OCI-LY7 (cell line): Measurements from ENCODE around the gene DDB1. TPM values are rescaled to one million over a fixed set of nuclear protein-coding genes. Genes with fewer than 3 reads are reported as not detected.

Source experiments
- BruUV-seq: library from RNA; stranded (reverse); fragments of 400-500 nt; replicated peaks from 2 replicates; lab custom pipeline; 2021; lab: Mats Ljungman, UMichigan
- CTCF ChIA-PET: fragments of 300-600 bp; sonication (Branson Sonifier 250); formaldehyde crosslinking; loops from one replicate; lab custom pipeline; 2022; ENCODE audit warnings: antibody characterized with exemption; ENCODE audit not compliant: unreplicated experiment; lab: Charles Lee
- POLR2A ChIA-PET: fragments of 300-600 bp; sonication (Branson Sonifier 250); formaldehyde crosslinking; loops from one replicate; lab custom pipeline; 2022; ENCODE audit warnings: antibody characterized with exemption; lab: Charles Lee
- DNase-seq: peaks from one replicate; pipeline ENCODE4 v3.0.0-alpha.2; 2015; ENCODE audit warnings: low spot score
- H2AFZ ChIP-seq: fragments of 200-600 bp; sonication (generic), shearing (Covaris generic); 2 replicates; pipeline ENCODE4 v1.6.1; 2014; ENCODE audit warnings: mild to moderate bottlenecking, antibody characterized with exemption, low read length, moderate library complexity
- H3K27ac ChIP-seq: fragments of 200-600 bp; sonication (generic); 2 replicates; pipeline ENCODE4 v1.5.1; 2014; ENCODE audit warnings: mixed run types, low read depth, mild to moderate bottlenecking, moderate library complexity, low read length, inconsistent platforms; ENCODE audit not compliant: poor library complexity, severe bottlenecking
- H3K36me3 ChIP-seq: fragments of 200-600 bp; sonication (generic); 2 replicates; pipeline ENCODE4 v1.6.1; 2014; ENCODE audit warnings: mild to moderate bottlenecking, antibody characterized with exemption, low read length, moderate library complexity, mixed read lengths; ENCODE audit not compliant: insufficient read depth
- H3K4me1 ChIP-seq: fragments of 200-600 bp; sonication (generic); 2 replicates; pipeline ENCODE4 v1.5.1; 2014; ENCODE audit warnings: mild to moderate bottlenecking, low read length; ENCODE audit not compliant: insufficient read depth, poor library complexity, severe bottlenecking
- H3K4me2 ChIP-seq: fragments of 200-600 bp; sonication (generic); 2 replicates; pipeline ENCODE4 v1.6.1; 2014; ENCODE audit warnings: mild to moderate bottlenecking, low read length
- H3K4me3 ChIP-seq: fragments of 200-600 bp; sonication (generic); 2 replicates; pipeline ENCODE4 v1.5.1; 2014; ENCODE audit warnings: mild to moderate bottlenecking, low read depth, low read length; ENCODE audit not compliant: poor library complexity, severe bottlenecking
- H3K79me2 ChIP-seq: fragments of 200-600 bp; sonication (generic); 2 replicates; pipeline ENCODE4 v1.6.1; 2016; ENCODE audit warnings: low read depth, mild to moderate bottlenecking, low read length, moderate library complexity, mixed read lengths; ENCODE audit not compliant: insufficient read depth
- H3K9me2 ChIP-seq: fragments of 200-600 bp; sonication (generic); 2 replicates; pipeline ENCODE4 v1.6.1; 2016; ENCODE audit warnings: mild to moderate bottlenecking, low read length, mixed read lengths; ENCODE audit not compliant: insufficient read depth
- H3K9me3 ChIP-seq: fragments of 200-600 bp; sonication (generic); 2 replicates; pipeline ENCODE4 v1.6.1; 2014; ENCODE audit warnings: mild to moderate bottlenecking, mixed run types, low read length, mixed read lengths
- H4K20me1 ChIP-seq: fragments of 200-600 bp; sonication (generic); 2 replicates; pipeline ENCODE4 v1.6.1; 2014; ENCODE audit warnings: mild to moderate bottlenecking, antibody characterized with exemption, low read length, moderate library complexity, mixed read lengths; ENCODE audit not compliant: insufficient read depth
- CTCF ChIP-seq: fragments of 200-600 bp; sonication (generic); conservative IDR thresholded peaks from 2 replicates; pipeline ENCODE4 v1.5.1; 2014; ENCODE audit warnings: mild to moderate bottlenecking, antibody characterized with exemption, low read length, moderate library complexity, mixed read lengths
- EZH2phosphoT487 ChIP-seq: fragments of 200-600 bp; sonication (generic); IDR thresholded peaks from 2 replicates; pipeline ENCODE4 v1.6.1; 2018; ENCODE audit warnings: low read depth, borderline replicate concordance, mild to moderate bottlenecking, mixed run types, antibody characterized with exemption, low read length, moderate library complexity, mixed read lengths
- intact Hi-C: fragments of 100-400 bp; cut with micrococcal nuclease; formaldehyde crosslinking; loops from one replicate; pipeline ENCODE4 v1.10.0; 2022; ENCODE audit not compliant: unreplicated experiment
- total RNA-seq, 2 experiments: library from RNA; depleted of rRNA in 1 of 2; stranded (reverse); fragments of >200 nt in 1 of 2; shearing (Covaris generic) in 1 of 2; gene quantifications; 2 replicates each; pipeline ENCODE4 v1.2.3, GENCODE V29; 2014 to 2022

Gene DDB1
- total RNA-seq, 2 experiments from 2014 or later: 194 to 225 TPM

- no peak overlapping the region for H2AFZ ChIP-seq
- peaks cover 89% of the 10 kb centered on the region for H3K36me3 ChIP-seq
- no peak overlapping the region for H3K27ac ChIP-seq
- no peaks in the 10 kb centered on the region for H3K79me2 ChIP-seq
- intact Hi-C loops: no loop called here
- DNase-seq: no peak
- no peaks in the 10 kb centered on the region for H3K4me1 ChIP-seq
- no peaks in the 10 kb centered on the region for H4K20me1 ChIP-seq
- H3K4me3 ChIP-seq: no peak overlapping the region
- no peaks in the 10 kb centered on the region for H3K9me2 ChIP-seq
- ChIA-PET POLR2A (interaction anchor here (2.4 kb wide), 1 partner anchor 17 kb away, joined by 7 read pairs; no protein-coding TSS in a partner anchor), CTCF (no interaction called here)
- H3K9me3 ChIP-seq: peaks cover 24% of the 10 kb centered on the region; the same call in 1 of the 2 replicates
- H3K4me2 ChIP-seq: no peak overlapping the region
- no TSS peak for BruUV-seq
- TF ChIP-seq CTCF: no peak
- no peak for TF ChIP-seq EZH2phosphoT487
Measured at GRCh38 chr11:61372659-61373420, 39.9 kb upstream of the DDB1 start.

- ChIA-PET POLR2A (interaction anchor here (0.7 to 2.4 kb wide), 3 partner anchors 8 to 15 kb away, joined by 4 to 9 read pairs (median 7); partner anchors contain the start of genes CYB561A3 and TMEM138), CTCF (no interaction called here)
- H3K4me2 ChIP-seq: no peak overlapping the region
- TF ChIP-seq CTCF (no peak), EZH2phosphoT487 (no peak)
- H2AFZ ChIP-seq: no peak overlapping the region
- H4K20me1 ChIP-seq: no peaks in the 10 kb centered on the region
- H3K4me1 ChIP-seq: no peaks in the 10 kb centered on the region
- no TSS peak for BruUV-seq
- peaks cover 94% of the 10 kb centered on the region for H3K36me3 ChIP-seq
- no peak overlapping the region for H3K4me3 ChIP-seq
- no peaks in the 10 kb centered on the region for H3K9me2 ChIP-seq
- H3K79me2 ChIP-seq: no peaks in the 10 kb centered on the region
- intact Hi-C loops: no loop called here
- H3K27ac ChIP-seq: no peak overlapping the region
- H3K9me3 ChIP-seq: peaks cover 24% of the 10 kb centered on the region; the same call in 1 of the 2 replicates
- no peak for DNase-seq
Measured at GRCh38 chr11:61370349-61371005, 37.6 kb upstream of the DDB1 start.
